ENCODE measurements around the gene PTPRM.

- TF ChIP-seq CTCF (conservative IDR thresholded peaks at IDR 0.05; ENCODE audit: low read length), result no peak
- TF ChIP-seq EZH2phosphoT487 (IDR thresholded peaks at IDR 0.05; ENCODE audit: borderline replicate concordance), result no peak
Measured at GRCh38 chr18:8030201-8030600, 463.1 kb downstream of the PTPRM start.

All from Loucy (cell line).